GM04503 (cell line): ENCODE measurements around the gene SOX9.

Experiments
- DNase-seq: peaks from one replicate; pipeline ENCODE4 v3.0.0-alpha.2; 2012; ENCODE audit warnings: low read depth

Gene SOX9

GRCh38 chr17:72120642-72121163 lies at the start of gene SOX9:
TSS of gene SOX9 (plus strand) at chr17:72121020. CDS start at chr17:72121392, 372 bp downstream.
- no peak for DNase-seq

- DNase-seq = no peak
Observed at GRCh38 chr17:72071330-72071729, 49.5 kb upstream of the SOX9 start.

- no peak for DNase-seq
Observed at GRCh38 chr17:72075995-72076677, 44.7 kb upstream of the SOX9 start.

GRCh38 chr17:72076678-72077030 lies 44.2 kb upstream of the SOX9 start:
- DNase-seq = no peak

GRCh38 chr17:72077326-72077960 lies 43.4 kb upstream of the SOX9 start:
- no peak for DNase-seq

- DNase-seq = no peak
Observed at GRCh38 chr17:72079700-72080099, 41.1 kb upstream of the SOX9 start.

GRCh38 chr17:72087876-72088275 lies 32.9 kb upstream of the SOX9 start:
- DNase-seq = no peak

GRCh38 chr17:72089453-72089987 lies 31.3 kb upstream of the SOX9 start:
- DNase-seq = no peak

GRCh38 chr17:72090108-72090507 lies 30.7 kb upstream of the SOX9 start:
- DNase-seq = no peak

GRCh38 chr17:72092710-72093322 lies 28.0 kb upstream of the SOX9 start:
- DNase-seq = no peak

GRCh38 chr17:72093707-72094106 lies 27.1 kb upstream of the SOX9 start:
- no peak for DNase-seq

- DNase-seq = no peak
Observed at GRCh38 chr17:72095316-72095715, 25.5 kb upstream of the SOX9 start.

- DNase-seq = no peak
Observed at GRCh38 chr17:72097144-72097543, 23.7 kb upstream of the SOX9 start.

- no peak for DNase-seq
Observed at GRCh38 chr17:72099919-72100318, 20.9 kb upstream of the SOX9 start.

- no peak for DNase-seq
Observed at GRCh38 chr17:72100470-72100869, 20.4 kb upstream of the SOX9 start.

GRCh38 chr17:72101526-72101925 lies 19.3 kb upstream of the SOX9 start:
- no peak for DNase-seq

GRCh38 chr17:72102366-72102765 lies 18.5 kb upstream of the SOX9 start:
- DNase-seq = no peak

- no peak for DNase-seq
Observed at GRCh38 chr17:72104164-72104862, 16.5 kb upstream of the SOX9 start.

- DNase-seq = no peak
Observed at GRCh38 chr17:72104863-72105234, 16.0 kb upstream of the SOX9 start.

- no peak for DNase-seq
Observed at GRCh38 chr17:72107100-72107499, 13.7 kb upstream of the SOX9 start.

- DNase-seq = no peak
Observed at GRCh38 chr17:72110231-72110941, 10.4 kb upstream of the SOX9 start.

GRCh38 chr17:72110942-72111318 lies 9.9 kb upstream of the SOX9 start:
- no peak for DNase-seq
